Hematopoietic multipotent progenitor cell treated with erythropoietin and hydrocortisone succinate and interleukin-3 and kit ligand, for 17 days (in vitro differentiated cells): ENCODE data around the gene CRK.

Experiments used
- DNase-seq: peaks from one replicate; pipeline ENCODE4 v3.0.0-alpha.2; 2015; ENCODE audit warnings: low spot score

Gene CRK

GRCh38 chr17:1486802-1487695 is 31.0 kb upstream of the CRK start:
- DNase-seq = peak; percentile 80

DNA sequence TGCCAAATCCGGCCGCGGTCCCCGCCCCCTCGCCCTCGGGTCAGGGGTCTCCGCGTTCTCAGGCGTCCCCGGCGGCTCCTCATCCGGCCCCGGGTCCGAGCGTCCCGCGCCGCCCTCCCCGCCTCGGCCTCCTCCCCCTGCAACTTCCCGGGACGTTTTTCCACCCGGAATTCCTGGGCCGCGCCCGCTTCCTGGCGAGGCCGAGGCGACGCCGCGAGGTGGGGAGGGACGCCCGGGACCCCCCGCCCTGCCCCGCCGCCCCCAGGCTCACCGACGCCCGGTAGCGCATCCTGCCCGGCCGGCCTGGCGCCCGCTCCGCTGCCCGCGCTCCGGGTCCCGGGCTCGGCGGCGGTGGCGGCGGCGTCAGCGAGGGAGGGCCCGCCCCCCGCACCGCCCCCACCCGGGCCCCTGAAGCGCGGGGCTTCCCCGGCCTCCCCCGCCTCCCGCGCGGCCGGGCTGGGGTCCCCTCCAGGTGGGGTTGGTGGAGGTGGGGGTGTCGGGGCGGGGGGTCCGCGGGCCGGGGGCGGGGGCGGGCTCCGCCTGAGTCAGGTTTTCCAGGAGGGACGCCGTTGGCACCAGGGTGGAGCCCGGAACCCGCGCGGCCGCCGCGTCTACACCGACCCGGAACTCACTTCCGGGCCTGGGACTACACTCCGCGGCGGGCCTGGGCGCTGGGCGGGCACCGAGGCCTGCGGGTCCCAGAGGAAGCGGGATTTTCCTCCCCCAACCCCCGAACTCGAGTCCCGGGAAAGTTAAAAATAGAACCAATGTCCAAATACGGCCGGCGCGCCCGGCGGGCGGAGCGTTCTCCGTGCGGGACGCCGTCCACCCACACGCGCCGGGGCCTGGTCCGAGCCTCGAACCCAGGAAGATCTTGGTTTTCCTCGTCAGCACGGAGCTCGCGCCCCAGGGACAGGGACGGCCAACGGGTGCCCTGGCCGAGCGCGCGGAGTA is 29.7 kb upstream of the CRK start:
- DNase-seq = peak; percentile 13

DNA sequence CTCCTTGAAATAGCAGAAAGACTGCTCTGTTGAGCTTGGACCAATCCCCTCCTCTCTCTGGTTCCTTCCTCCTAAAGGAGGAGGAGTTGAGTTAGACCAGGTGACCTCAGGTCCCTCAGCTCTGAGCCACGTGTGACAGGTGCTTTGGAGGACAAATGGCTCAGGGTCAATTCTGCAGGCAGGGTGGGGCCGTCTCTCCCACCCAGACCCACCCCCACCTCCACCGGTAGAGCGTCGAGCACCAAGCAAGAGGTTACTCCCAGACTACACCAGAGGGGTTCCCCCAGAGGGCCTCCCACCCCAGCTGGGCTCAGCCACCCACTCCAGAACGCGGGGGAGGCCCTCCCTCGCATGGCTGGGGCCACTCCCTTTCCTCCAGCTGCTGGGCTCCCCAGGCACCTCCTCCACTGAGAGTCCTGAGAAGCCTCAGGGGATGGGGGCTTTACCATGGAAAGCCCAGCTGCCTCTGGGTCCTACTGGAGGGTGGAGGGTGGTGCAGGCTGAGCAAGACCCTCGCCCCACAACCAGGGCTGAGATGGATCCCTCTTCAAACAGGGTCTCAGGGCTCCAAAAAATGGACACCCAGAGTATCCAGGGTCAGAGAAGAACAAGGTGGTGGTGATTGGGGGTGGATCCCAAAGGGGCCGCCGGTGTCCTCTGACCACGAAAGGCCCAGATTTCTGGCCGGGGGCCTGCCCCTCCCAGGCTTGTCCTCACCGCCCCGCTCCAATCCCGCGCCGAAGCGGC is 28.8 kb upstream of the CRK start:
- DNase-seq = no peak

DNA sequence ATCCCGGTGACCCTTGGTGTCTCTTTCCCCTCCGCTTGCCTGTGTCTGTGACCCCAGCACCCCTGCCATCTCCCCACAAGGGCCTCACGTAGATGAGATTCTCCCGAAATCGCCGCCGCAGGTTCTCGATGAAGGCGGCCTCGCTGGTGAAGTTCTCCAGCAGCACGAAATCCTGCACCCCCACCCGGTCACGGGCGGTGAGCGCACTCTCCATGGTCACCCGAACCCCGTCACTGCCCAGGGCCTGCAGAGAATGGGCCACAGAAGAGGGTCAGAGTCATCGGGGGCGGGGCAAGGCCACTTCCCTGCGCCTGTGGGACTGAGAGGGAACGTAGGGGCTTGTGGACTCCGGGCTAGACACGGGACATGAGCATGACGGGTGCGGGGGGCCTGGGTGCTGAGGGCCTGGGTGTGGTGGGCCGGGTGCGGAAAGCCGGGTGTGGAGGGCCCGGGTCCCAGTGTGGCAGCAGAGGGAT is 28.1 kb upstream of the CRK start:
- no peak for DNase-seq

- no peak for DNase-seq
These were observed 26.6 kb upstream of the CRK start for GRCh38 chr17:1482680-1483079.

DNA sequence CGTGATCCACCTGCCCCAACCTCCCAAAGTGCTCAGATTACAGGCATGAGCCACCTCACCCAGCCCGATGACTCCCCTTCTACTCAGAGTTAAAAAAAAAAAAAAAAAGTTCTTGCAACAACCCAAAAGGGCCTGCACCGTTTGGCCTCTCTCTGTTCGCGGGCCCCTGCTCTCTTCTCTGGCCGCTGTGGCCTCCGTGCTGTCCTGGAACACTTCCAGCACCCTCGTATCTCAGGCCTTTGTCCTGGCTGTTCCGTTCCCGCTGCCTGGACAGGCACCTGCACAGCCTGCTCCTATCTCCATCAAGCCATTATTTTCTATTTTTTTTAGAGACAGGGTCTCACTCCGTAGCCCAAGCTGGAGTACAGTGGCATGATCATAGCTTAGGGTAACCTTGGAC is 25.7 kb upstream of the CRK start:
- no peak for DNase-seq

GRCh38 chr17:1480747-1481465 is 24.9 kb upstream of the CRK start:
- no peak for DNase-seq

DNA sequence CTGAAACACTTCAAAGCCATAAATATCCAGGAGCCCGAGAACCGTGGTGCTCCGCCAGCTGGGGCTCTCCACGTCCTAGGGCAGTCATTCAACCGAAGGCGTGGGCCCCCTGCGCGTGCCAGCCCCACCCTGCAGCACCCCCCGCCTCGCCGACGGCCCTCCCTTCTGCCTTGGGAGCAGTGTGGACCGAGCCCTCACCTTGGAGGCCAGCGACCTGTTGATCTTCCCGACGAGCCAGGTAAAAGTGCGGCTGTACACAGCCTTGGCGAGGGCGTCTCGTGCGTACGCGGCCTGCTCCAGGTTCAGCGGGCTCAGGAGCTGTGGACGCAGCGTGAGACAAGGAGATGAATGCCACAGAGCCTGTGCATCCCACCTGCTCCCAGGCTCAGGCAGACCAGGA is 22.4 kb upstream of the CRK start:
- no peak for DNase-seq

GRCh38 chr17:1475321-1475854 is 19.4 kb upstream of the CRK start:
- DNase-seq = no peak

DNA sequence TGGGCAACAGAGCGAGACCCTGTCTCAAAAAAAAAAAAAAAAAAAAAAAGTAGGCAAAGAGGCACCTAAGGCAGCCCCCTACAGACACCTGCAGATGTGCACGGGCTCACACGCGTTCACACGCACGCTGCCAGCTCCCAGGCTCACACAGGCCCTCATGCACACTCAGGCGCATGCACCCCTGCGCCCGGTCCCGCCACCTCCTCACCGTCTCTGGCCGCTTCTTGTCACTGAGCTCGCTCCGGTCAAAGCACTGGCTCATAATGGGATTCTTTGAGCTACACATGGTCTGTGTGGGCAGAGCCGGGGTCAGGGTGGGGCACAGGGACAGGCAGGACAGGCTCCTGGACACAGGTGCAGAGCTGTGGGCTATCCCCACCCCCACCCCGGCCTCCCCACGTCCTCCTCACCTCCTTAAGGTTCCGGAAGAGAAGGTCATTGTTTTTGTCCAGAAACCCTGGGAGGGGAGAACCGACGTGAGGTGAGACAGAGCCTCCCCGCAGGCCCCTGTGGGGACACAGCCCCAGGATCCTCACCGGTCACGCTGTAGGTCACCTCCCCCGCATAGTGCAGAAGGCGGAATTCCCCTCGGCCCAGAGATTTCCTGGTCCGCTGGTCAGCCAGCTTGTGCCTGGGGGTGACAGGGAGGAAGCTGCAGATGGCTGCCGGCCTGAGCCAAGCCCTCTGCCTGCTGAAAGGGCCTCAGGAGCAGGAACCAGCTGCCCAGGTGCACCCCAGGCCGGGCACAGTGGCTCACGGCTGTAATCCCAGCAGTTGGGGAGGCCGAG is 18.6 kb upstream of the CRK start:
- DNase-seq = no peak

DNA sequence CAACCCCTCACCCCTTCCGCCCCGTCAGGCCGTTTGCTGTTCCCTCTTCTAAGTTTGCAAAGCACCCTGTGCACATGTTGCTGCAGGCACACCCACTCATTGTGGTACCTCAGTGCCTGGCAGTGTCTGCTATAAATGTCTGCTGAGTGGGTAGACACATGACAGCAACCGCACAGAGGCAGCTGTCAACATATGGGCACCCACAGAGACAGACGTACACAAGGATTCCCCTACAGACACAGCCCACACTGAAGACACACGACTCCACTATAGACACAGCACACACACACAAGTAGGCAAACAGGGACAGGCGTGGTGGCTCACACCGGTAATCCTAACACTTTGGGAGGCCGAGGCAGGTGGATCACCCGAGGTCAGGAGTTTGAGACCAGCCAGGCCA is 17.8 kb upstream of the CRK start:
- DNase-seq = no peak

- DNase-seq = no peak
These were observed 17.1 kb upstream of the CRK start for GRCh38 chr17:1473170-1473569.

- no peak for DNase-seq
These were observed 16.1 kb upstream of the CRK start for GRCh38 chr17:1471911-1472821.

GRCh38 chr17:1471490-1471889 is 15.5 kb upstream of the CRK start:
- no peak for DNase-seq

DNA sequence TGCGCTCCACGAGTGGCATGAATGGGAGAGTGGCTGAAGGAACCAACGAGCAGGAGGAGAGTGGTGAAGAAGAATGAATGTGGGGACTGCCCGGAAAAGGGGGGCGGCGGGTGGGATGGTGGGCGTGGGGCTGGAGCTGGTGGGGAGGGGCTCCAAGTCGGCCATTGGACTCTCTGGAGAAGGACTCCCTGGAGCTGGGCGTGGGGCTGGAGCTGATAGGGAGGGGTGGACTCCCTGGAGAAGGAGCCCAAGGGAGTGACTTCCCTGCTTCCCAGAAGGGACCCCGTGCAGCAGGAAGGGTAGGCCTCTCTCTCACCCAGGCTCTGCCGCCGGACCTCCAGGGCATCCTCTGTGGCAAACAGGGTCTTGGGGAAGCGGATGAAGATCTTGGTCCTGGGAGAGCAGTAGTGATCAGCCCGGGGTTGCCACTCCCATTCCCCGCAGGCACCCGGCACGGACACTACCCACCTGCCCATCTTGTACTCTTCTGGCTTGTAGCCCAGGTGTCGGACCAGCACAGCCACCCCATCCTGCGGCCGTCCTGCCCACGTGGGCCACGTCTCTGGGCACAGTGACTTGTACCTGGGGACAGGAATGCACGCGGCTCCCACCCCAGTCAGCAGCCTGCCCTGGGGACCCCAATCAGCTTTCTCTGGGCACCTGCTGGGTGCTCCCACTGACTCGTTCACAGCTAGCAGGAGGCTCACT is 14.9 kb upstream of the CRK start:
- DNase-seq = no peak

GRCh38 chr17:1470071-1470754 is 14.2 kb upstream of the CRK start:
- DNase-seq = no peak

DNA sequence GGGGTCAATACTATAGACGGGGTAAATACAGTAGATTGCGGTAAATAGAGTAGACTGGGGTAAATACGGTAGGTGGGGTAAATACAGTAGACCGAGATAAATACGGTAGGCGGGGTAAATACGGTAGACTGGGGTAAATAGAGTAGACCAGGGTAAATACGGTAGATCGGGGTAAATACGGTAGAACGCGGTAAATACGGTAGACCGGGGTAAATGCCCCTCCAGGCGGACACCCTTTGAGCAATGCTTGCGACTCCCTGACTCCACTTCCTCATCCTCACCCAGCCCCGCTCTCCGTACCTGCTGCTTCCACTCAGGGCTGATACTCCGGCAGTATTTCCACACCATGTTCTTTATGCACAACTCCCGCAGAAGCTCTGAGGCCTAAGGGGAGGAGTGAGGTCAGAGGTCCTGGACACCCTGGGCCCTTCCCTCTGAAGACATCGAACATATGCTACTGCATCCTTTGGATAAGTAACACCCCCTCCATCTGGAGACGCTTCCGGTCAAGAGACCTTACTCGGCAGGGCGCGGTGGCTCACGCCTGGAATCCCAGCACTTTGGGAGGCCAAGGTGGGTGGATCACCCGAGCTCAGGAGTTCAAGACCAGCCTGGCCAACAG is 13.3 kb upstream of the CRK start:
- DNase-seq = no peak
